PFSK-1 (cell line): ENCODE data around the gene NKAIN2.

Experiments used
- FOXP2 ChIP-seq: optimal IDR thresholded peaks from 2 replicates; pipeline ENCODE3; 2011; ENCODE audit warnings: borderline replicate concordance, control low read depth, inconsistent platforms; ENCODE audit not compliant: insufficient read depth; ENCODE audit errors: extremely low read length, extremely low read depth
- POLR2AphosphoS5 ChIP-seq: IDR thresholded peaks from 2 replicates; pipeline ENCODE4 v1.6.1; 2012; ENCODE audit warnings: low read depth, mild to moderate bottlenecking, control low read depth, low read length, moderate library complexity
- SIN3A ChIP-seq: IDR thresholded peaks from 2 replicates; pipeline ENCODE4 v1.6.1; 2012; ENCODE audit warnings: mild to moderate bottlenecking, low read length, moderate library complexity, borderline replicate concordance; ENCODE audit not compliant: insufficient read depth
- TAF1 ChIP-seq: IDR thresholded peaks from 2 replicates; pipeline ENCODE4 v1.6.1; 2012; ENCODE audit warnings: low read length, control low read depth, borderline replicate concordance; ENCODE audit not compliant: insufficient read depth
- TF ChIP-seq, protein P1 (sequence below), 2 experiments: IDR thresholded peaks; 2 replicates each; pipeline versions ENCODE4 v1.6.1 to v1.8.0; 2011 to 2012; ENCODE audit warnings: low read depth in 2 of 2, low read length in 2 of 2, control low read depth in 1 of 2, inconsistent platforms in 1 of 2, mild to moderate bottlenecking in 1 of 2, moderate library complexity in 1 of 2; ENCODE audit not compliant: insufficient read depth in 1 of 2

Gene NKAIN2

DNA sequence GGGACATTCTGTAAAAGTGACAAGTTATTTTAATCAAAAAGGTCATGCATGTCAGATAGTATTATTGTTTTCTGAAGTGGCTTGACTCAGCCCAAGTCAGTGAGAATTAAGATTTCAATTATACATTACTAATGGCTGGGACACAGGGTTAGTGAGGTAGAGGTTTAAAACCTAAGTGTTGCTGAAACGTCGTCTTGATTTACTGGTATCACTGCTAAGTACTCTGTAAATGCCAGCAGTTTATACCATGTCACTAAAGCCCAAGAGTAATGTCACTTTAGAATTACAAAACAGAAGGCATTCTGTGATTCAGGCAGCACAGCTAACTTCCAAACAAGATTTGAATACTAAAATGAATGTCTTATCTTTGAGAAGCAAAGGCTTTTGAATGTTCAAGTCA lies 176.6 kb downstream of the NKAIN2 start:
- no peak for TF ChIP-seq FOXP2
- no peak for TF ChIP-seq SIN3A
- TF ChIP-seq, protein P1, sequence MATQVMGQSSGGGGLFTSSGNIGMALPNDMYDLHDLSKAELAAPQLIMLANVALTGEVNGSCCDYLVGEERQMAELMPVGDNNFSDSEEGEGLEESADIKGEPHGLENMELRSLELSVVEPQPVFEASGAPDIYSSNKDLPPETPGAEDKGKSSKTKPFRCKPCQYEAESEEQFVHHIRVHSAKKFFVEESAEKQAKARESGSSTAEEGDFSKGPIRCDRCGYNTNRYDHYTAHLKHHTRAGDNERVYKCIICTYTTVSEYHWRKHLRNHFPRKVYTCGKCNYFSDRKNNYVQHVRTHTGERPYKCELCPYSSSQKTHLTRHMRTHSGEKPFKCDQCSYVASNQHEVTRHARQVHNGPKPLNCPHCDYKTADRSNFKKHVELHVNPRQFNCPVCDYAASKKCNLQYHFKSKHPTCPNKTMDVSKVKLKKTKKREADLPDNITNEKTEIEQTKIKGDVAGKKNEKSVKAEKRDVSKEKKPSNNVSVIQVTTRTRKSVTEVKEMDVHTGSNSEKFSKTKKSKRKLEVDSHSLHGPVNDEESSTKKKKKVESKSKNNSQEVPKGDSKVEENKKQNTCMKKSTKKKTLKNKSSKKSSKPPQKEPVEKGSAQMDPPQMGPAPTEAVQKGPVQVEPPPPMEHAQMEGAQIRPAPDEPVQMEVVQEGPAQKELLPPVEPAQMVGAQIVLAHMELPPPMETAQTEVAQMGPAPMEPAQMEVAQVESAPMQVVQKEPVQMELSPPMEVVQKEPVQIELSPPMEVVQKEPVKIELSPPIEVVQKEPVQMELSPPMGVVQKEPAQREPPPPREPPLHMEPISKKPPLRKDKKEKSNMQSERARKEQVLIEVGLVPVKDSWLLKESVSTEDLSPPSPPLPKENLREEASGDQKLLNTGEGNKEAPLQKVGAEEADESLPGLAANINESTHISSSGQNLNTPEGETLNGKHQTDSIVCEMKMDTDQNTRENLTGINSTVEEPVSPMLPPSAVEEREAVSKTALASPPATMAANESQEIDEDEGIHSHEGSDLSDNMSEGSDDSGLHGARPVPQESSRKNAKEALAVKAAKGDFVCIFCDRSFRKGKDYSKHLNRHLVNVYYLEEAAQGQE (IDR thresholded peaks at IDR 0.05; ENCODE audit: insufficient read depth in 1 of 2, low read depth in 2 of 2, low read length in 2 of 2): no peak
- TF ChIP-seq TAF1: no peak
- TF ChIP-seq POLR2AphosphoS5: no peak

DNA sequence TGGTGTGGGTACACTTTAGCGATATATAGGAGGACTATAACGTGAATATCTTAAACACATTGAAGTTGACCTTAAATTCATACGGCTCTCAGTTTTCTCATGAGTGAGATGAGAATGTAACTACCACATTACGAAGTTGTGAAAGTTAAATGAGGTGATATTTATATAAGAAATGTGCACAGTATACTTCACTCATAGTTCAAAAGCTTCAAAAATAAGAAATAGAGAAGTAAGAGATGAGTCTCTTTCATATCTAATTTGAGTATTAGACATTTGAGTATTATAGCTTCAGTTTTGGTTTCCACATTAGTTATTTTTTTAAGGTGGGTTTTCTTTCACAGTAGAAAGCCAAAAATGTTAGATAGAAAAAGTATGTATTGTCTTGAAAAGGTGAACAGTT lies 183.3 kb downstream of the NKAIN2 start:
- TF ChIP-seq POLR2AphosphoS5: no peak
- TF ChIP-seq TAF1: no peak
- TF ChIP-seq, protein P1 (IDR thresholded peaks at IDR 0.05; ENCODE audit: insufficient read depth in 1 of 2, low read depth in 2 of 2, low read length in 2 of 2): no peak
- TF ChIP-seq FOXP2: no peak
- no peak for TF ChIP-seq SIN3A

DNA sequence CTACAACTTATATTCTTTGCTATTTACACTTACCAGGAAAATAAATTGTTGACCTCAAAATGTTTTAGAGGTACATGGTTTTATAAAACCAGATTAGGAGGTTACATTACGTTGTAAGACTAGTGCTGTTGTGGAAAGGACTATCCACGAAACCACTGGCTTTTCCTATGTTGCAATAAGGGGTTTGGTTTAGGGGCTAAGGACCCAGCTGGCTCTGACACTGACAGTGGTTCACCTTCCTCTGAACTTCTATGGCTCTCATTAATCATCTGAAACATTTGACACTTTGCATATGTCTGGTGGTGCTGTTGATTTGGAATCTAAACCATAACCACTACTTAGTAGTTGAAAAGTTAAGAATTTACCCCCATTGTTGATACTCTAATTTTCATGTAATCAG lies 186.7 kb downstream of the NKAIN2 start:
- TF ChIP-seq FOXP2: no peak
- TF ChIP-seq, protein P1 (IDR thresholded peaks at IDR 0.05; ENCODE audit: insufficient read depth in 1 of 2, low read depth in 2 of 2, low read length in 2 of 2): no peak
- TF ChIP-seq SIN3A: no peak
- no peak for TF ChIP-seq TAF1
- no peak for TF ChIP-seq POLR2AphosphoS5

DNA sequence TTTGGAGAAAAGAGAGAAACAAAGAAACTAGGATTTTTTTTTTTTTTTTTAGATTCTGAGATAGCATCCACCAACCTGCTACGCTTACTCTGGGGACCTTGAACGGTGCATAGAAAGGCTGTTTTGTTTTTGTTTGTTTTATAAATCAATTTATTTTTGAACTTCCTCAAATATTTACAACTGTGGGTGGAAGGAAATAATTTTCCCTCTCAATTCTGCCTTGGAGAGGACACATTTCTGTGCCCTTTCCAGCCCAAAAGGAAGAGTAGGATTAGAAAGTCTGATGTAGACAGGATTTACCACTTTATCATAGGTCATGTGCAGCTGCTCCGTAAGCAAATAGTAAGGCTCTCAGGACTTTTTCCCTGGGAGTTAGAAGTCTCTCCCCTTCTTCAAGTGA lies 190.5 kb downstream of the NKAIN2 start:
- no peak for TF ChIP-seq TAF1
- TF ChIP-seq FOXP2: no peak
- no peak for TF ChIP-seq POLR2AphosphoS5
- TF ChIP-seq SIN3A: no peak
- TF ChIP-seq, protein P1 (IDR thresholded peaks at IDR 0.05; ENCODE audit: insufficient read depth in 1 of 2, low read depth in 2 of 2, low read length in 2 of 2): no peak

DNA sequence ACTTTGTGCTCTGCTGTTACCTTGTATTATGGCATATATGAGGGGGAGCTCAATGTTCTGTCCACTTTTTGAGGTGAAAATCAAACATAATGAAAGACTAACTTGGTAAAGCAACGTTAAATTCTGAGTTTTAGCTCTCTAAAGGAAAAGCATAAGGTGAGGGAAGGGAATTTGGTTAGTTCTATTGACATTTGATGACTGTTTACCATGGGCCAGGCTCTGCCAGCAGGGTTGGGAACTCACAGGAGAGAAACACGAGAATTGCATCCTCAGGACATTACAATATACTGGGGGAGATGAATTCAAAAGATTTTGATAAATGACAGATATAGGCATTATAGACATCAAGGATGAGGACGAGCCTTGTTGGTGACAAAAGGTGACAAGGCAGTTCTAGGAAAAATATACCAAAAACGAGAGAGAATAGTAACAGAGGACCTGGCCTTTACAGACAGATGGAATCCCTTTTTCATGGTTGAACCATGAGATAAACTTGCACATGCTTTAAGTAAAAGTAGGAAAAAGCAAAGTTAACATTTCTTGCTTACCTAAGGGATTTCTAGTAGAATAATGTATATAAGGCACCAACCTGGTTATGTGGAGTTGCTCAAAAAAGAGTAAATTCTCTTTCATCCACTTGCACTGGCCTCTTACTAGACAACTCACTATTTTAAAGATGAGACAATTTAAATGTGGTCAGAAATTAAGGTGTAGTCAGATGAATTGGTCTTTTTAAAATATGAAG lies 191.4 kb downstream of the NKAIN2 start:
- TF ChIP-seq POLR2AphosphoS5 (no peak), TAF1 (no peak), FOXP2 (no peak), SIN3A (no peak)
- TF ChIP-seq, protein P1 (IDR thresholded peaks at IDR 0.05; ENCODE audit: insufficient read depth in 1 of 2, low read depth in 2 of 2, low read length in 2 of 2): no peak
